ENCODE measurements around the gene IGSF22.

The IGSF22 gene

GRCh38 chr11:18726040-18726439 lies at the start of gene IGSF22:
Gene IGSF22, minus strand, starts transcription at chr11:18726188. Its CDS starts 1,952 bp downstream, at chr11:18724236.
- no peak for DNase-seq (ENCODE audit: low read depth in 3 of 3)

DNA sequence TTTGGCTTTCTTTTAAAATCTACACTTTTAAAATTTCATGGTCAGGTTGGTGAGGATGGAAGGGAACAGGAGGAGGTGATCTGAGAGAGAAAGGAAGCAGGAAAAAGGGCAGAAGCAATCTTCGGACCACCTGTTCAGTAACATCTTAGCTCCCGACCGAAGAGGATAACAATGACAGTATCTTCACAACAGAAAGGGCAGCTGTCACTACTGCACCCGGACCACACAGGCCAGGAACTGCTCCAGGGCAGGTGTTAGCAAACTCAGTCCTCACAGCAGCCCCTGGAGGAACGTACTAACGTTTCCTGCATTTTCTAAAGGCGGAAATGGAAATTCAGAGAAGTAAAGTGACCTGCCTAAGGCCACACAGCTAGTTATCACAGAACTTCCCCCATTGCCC lies 48.8 kb upstream of the IGSF22 start:
- DNase-seq (ENCODE audit: low read depth in 3 of 3), result no peak

GRCh38 chr11:18773681-18774080 lies 47.7 kb upstream of the IGSF22 start:
- DNase-seq (ENCODE audit: low read depth in 3 of 3), result no peak

- no peak for DNase-seq (ENCODE audit: low read depth in 3 of 3)
Measured at GRCh38 chr11:18773104-18773503, 47.1 kb upstream of the IGSF22 start.

- no peak for DNase-seq (ENCODE audit: low read depth in 3 of 3)
Measured at GRCh38 chr11:18772211-18772610, 46.2 kb upstream of the IGSF22 start.

- DNase-seq (ENCODE audit: low read depth in 3 of 3), result no peak
Measured at GRCh38 chr11:18771266-18772035, 45.5 kb upstream of the IGSF22 start.

- DNase-seq (ENCODE audit: low read depth in 3 of 3), result no peak
Measured at GRCh38 chr11:18770479-18771125, 44.6 kb upstream of the IGSF22 start.

- DNase-seq (ENCODE audit: low read depth in 3 of 3), result no peak
Measured at GRCh38 chr11:18769802-18770456, 43.9 kb upstream of the IGSF22 start.

DNA sequence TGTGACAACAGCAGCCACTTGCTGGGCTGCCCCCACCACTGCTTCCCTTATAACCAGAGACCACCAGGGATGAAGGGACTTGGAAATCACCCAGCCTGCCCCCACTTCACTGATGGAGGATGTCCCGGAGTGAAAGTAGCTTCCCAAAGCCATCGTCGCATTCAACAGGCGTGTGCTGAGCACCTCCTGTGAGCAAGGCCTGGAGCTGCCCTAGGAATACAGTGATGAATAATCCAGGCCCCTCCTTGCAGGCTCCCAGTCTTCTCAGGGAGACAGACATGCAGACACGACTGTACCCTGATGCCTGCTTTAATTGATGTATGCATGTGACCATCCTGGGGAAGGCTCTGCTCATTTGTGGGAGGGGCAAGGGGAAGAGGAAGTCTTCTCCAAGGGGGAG lies 43.0 kb upstream of the IGSF22 start:
- no peak for DNase-seq (ENCODE audit: low read depth in 3 of 3)

- DNase-seq (ENCODE audit: low read depth in 3 of 3), result peak in 1 of 3 donors; percentile 5
Measured at GRCh38 chr11:18768472-18768901, 42.5 kb upstream of the IGSF22 start.

- DNase-seq (ENCODE audit: low read depth in 3 of 3), result no peak
Measured at GRCh38 chr11:18766015-18766414, 40.0 kb upstream of the IGSF22 start.

GRCh38 chr11:18765554-18765953 lies 39.6 kb upstream of the IGSF22 start:
- DNase-seq (ENCODE audit: low read depth in 3 of 3), result no peak

- no peak for DNase-seq (ENCODE audit: low read depth in 3 of 3)
Measured at GRCh38 chr11:18761741-18762140, 35.8 kb upstream of the IGSF22 start.

DNA sequence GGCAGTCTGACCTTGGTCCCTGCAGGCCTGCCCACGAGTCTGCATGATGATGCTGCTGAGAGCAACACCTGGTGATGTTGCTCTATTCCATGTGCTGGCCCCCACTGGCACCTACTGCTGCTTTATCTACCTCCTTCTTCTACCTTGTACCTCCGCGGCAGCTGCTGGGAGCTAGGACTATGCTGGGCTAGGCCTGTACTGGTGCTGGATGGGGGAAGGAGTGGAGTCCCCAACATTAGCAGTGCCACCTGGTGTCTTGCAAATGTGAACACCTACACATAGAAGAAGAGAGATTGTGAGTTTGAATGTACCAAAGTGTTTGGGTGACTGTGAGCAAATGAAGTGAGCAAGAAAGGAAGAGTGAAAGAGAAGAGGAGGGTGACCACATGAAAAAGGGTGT lies 35.2 kb upstream of the IGSF22 start:
- DNase-seq (ENCODE audit: low read depth in 3 of 3), result no peak

DNA sequence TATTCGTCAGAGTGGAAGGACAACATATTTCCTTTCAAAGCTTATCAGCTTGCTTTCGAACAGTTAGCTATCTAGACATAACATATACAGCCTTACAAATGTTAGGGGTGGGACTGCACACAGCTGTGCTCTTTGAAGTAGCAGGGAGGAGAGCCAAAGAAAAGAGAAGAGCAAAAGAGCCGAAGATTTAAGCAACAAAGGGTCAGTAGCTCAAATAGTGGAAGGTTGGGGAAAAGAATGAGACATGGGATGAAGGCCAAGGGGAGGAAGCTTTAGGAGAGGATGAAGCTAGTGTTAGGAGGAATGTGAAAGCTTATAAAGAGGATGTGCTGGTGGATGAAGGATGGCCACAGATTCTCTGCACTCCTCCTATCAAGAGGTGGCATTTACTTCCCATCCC lies 31.8 kb upstream of the IGSF22 start:
- no peak for DNase-seq (ENCODE audit: low read depth in 3 of 3)

DNA sequence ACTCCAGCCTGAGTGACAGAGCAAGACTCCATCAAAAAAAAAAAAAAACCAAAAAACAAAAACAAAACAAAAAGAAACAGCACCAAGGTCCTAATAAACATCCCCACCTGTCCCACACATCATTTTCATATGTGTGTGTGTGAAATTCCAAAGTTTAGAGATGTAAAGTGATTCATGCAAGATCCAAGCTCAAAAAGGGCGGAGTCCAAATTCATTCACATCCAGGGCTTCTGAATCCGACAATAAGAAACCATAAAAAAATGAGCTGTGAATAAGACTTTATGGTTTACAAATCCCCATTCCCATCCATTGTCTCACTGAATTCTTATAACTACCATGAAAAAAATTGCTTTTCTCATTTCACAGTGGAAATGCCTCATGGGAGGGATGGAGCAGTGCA lies 30.9 kb upstream of the IGSF22 start:
- DNase-seq (ENCODE audit: low read depth in 3 of 3), result no peak

DNA sequence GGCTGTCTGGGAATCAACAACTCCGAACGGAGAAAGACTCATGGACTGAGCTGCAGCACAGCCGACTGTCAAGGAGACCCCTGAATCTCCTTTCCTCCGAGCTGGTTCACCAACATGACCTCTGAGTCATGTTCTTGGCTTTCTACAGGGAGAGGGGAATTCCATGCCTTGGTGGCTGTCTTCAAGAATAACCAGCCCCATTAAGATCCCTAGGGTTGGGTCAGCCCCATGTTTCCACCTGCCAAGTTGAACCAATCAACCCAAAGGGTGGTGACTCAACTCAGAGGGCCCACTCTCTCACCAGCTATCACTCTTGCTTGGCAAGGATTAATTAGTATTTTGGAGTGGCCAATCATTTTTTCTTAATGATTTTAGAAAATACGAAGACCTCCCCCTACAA lies 28.3 kb upstream of the IGSF22 start:
- DNase-seq (ENCODE audit: low read depth in 3 of 3), result no peak

DNA sequence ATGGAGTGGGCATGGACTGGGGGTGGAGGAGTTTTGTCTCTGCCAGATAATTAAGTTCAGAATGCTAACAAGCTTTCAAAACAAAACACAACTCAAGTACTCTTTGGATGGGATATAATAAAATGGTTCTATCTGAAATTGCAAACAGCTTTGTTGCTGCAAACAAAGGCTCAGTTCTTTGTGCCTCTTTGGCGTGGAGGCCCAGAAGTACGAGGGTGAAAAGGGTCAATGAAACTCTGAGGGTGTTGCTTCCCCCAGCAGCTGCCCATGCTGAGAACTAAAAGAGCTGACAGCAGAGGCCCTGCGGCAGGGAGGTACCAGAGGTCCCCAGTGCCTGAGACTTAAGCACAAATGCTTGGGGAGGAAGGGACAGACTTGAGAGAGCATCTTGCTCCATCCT lies 26.5 kb upstream of the IGSF22 start:
- no peak for DNase-seq (ENCODE audit: low read depth in 3 of 3)

GRCh38 chr11:18750944-18751343 lies 25.0 kb upstream of the IGSF22 start:
- DNase-seq (ENCODE audit: low read depth in 3 of 3), result no peak

DNA sequence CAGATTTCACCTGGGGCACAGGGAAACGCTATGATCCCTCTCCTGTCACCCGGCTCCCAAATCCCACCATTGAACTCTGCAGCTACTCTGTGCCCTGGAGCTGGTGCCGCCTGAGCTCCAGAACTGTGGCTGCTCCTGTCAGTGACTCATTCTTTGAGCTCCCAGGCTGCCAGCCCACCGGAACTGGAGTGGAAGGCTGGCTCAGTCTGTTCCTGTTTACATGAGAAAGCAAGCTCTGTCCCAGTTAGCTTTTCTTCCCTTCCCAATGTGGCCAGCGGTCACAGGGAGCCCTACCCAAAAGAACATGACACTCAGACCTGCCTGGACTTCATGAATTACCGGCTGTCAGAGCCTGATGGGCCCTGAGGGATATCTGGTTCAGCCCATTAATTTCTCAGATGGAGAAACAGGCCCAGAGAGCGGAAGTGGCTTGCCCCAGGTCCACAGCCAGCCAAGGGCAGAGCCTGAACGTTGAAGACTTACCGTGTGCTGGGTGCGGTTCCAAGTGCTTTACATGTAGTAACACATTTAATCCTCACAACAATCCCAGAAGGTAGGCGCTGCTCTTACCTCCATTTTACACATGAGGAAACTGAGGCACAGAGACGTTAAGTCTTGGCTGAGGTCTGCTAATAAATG lies 23.8 kb upstream of the IGSF22 start:
- no peak for DNase-seq (ENCODE audit: low read depth in 3 of 3)

- DNase-seq (ENCODE audit: low read depth in 3 of 3), result no peak
Measured at GRCh38 chr11:18748766-18749365, 22.9 kb upstream of the IGSF22 start.

DNA sequence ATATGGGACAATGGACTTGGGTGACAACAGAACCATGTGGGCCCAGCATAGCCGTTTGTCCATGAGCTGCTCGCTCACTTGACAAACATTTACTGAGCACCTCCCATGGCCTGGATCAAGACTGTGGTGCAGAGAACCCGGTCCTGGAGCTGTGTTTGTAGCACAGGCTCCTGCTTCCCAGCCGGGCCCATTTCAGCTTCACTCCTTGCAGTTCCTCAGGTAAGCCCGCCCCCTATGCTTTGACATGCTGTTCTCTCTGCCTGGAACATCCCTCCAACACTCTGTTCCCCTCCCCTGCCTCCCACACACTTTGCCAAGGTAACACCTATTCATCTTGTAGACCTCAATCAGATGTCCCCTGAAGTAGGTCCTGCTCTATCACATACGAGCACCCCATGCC lies 19.3 kb upstream of the IGSF22 start:
- no peak for DNase-seq (ENCODE audit: low read depth in 3 of 3)
